ENCODE results near the gene SCNN1A. TPM values are rescaled to one million over a fixed set of nuclear protein-coding genes. Genes with fewer than 3 reads are reported as not detected.
A peak's percentile ranks its signal among the peaks of the same experiment; 100 is the strongest.

SCNN1A gene
- total and polyA plus RNA-seq, 7 experiments from 2014 or later, result 0.22 to 5.3 (median 1.6) TPM

DNA sequence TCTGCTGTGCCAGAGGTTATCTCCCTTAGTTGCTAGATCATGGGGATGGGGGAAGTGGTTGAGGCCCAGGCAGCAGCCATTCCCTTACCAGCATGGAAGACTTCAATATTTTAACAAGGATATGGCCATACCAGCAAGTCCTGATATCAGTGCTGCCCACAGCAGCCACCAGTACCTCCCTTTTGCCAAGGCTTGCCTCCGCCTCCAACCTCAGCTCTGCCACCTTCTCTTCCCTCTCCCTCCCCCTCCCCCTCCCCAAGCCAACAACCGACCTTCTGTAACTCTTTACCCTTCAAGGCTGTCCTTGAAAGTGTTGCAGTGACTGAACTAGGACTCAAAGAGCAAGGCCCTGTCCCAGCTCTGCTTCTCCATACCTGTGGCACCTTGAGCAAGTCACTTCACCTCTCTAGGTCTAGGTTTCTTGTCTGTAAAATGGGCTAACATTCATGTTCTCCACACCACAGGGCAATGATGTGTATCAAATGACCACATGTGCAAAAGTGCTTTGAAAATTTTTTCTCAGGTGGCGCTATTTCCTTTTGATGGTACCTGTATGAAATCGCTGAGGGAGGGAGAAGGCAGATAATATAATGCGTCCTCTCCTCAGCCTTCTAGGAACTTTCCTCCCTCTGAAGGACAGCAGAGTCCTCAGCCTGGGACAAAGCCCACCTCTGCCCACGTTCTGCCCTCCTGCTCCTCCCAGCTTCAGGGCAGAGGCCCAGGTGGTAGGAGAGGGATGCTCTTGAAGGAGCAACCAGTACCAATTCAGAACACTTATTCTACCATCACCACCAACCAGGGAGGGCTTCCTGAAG, 50.2 kb downstream of the SCNN1A start:
- Mint-ChIP-seq H3K4me1 (peaks cover 33 to 60% (median 40%) of the 10 kb centered on the region in 7 donors), H3K9me3 (no peaks in the 10 kb centered on the region), H3K27me3 (no peaks in the 10 kb centered on the region), H3K4me3 (peak overlapping the region in 5 of 10 donors; percentile 49 to 81 (median 67)), H3K27ac (peak overlapping the region; percentile 66 to 89 (median 87)), H3K36me3 (peaks cover 0 to 8% (median 3%) of the 10 kb centered on the region in 5 donors)
- Histone ChIP-seq H3K27me3 (ENCODE audit: control insufficient read depth in 2 of 2, insufficient read depth in 2 of 2, low read length in 2 of 2) (no peaks in the 10 kb centered on the region), H3K4me3 (ENCODE audit: low read length) (no peak overlapping the region), H3K4me1 (ENCODE audit: control insufficient read depth in 2 of 2, insufficient read depth in 2 of 2, low read length in 2 of 2) (peaks cover 21 to 33% of the 10 kb centered on the region in 2 donors), H3K9me3 (ENCODE audit: control insufficient read depth in 2 of 3, low read length in 3 of 3) (no peaks in the 10 kb centered on the region), H3K27ac (ENCODE audit: low read depth, low read length) (peak overlapping the region; percentile 49), H3K36me3 (ENCODE audit: control insufficient read depth in 2 of 3, insufficient read depth in 3 of 3, low read length in 3 of 3) (peaks cover 0 to 26% (median 10%) of the 10 kb centered on the region in 3 experiments)
- ATAC-seq (no peak), DNase-seq (no peak)
- CTCF ChIA-PET, result interaction anchor here (1.6 to 3.6 kb wide), 3 partner anchors 10 to 140 kb away, joined by 3 to 25 read pairs (median 10); no protein-coding TSS in a partner anchor
- POLR2A ChIA-PET, result interaction anchor here (0.9 to 3.0 kb wide), 4 partner anchors 11 to 210 kb away, joined by 3 to 26 read pairs (median 6); partner anchors contain the start of gene GAPDH
- intact Hi-C loops (cut with micrococcal nuclease), result loop anchor here in 1 of 2 donors (5.0 kb wide), 1 partner anchor 232 kb away; the partner anchor contains the start of gene IFFO1

- DNase-seq (no peak), ATAC-seq (no peak)
- Histone ChIP-seq H3K4me1 (ENCODE audit: control insufficient read depth in 2 of 2, insufficient read depth in 2 of 2, low read length in 2 of 2) (peaks cover 21 to 33% of the 10 kb centered on the region in 2 donors), H3K36me3 (ENCODE audit: control insufficient read depth in 2 of 3, insufficient read depth in 3 of 3, low read length in 3 of 3) (peaks cover 0 to 17% (median 10%) of the 10 kb centered on the region in 3 experiments), H3K4me3 (ENCODE audit: low read length) (no peak overlapping the region), H3K27ac (ENCODE audit: low read depth, low read length) (peak overlapping the region; percentile 49), H3K27me3 (ENCODE audit: control insufficient read depth in 2 of 2, insufficient read depth in 2 of 2, low read length in 2 of 2) (no peaks in the 10 kb centered on the region), H3K9me3 (ENCODE audit: control insufficient read depth in 2 of 3, low read length in 3 of 3) (no peaks in the 10 kb centered on the region)
- Mint-ChIP-seq H3K27me3 (peaks cover 0 to 5% (median 0%) of the 10 kb centered on the region in 5 donors), H3K4me3 (peak overlapping the region; percentile 73 to 90 (median 82)), H3K4me1 (peaks cover 33 to 69% (median 46%) of the 10 kb centered on the region in 7 donors), H3K9me3 (no peaks in the 10 kb centered on the region), H3K36me3 (peaks cover 0 to 6% (median 3%) of the 10 kb centered on the region in 5 donors), H3K27ac (peak overlapping the region; percentile 68 to 95 (median 89))
- intact Hi-C loops (cut with micrococcal nuclease), result loop anchor here (1.0 to 5.0 kb wide), 7 partner anchors 11 to 233 kb away; partner anchors contain the start of gene IFFO1 (in 1 of the 2)
- CTCF ChIA-PET, result interaction anchor here (0.6 to 2.0 kb wide), 7 partner anchors 8 to 100 kb away, joined by 3 to 31 read pairs (median 5); no protein-coding TSS in a partner anchor
- POLR2A ChIA-PET, result interaction anchor here (0.7 to 3.0 kb wide), 9 partner anchors 8 to 372 kb away, joined by 3 to 26 read pairs (median 4); partner anchors contain the start of genes SCNN1A and VAMP1
Measured at GRCh38 chr12:6323995-6324711, 51.2 kb downstream of the SCNN1A start.

- Histone ChIP-seq H3K4me3 (ENCODE audit: low read length) (peak overlapping the region; percentile 45), H3K27me3 (ENCODE audit: control insufficient read depth in 2 of 2, insufficient read depth in 2 of 2, low read length in 2 of 2) (no peaks in the 10 kb centered on the region)
- H3K27me3 Mint-ChIP-seq, result peaks cover 0 to 6% (median 0%) of the 10 kb centered on the region in 5 donors
Measured at GRCh38 chr12:6323340-6323994, 51.9 kb downstream of the SCNN1A start.

DNA sequence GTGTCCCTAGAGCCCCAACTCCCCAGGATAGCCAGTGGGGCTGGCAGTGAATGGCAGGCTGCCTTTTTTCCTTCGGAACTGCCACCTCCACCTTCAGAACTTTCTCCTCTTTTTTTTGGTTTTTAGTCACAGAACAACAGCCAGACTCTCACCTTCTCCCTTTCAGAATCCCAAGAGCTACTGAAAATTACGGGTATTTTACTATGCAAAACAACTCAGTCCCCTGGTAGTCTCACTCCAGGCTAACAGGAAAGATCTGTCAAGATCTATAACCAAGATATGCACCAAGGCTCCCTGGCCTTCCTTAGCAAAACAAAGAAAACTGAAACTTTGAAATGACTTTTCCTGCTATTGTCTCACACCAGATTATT, 52.4 kb downstream of the SCNN1A start:
- H3K9me3 ChIP-seq (ENCODE audit: control insufficient read depth in 2 of 3, low read length in 3 of 3), result no peaks in the 10 kb centered on the region
- H3K36me3 ChIP-seq (ENCODE audit: control insufficient read depth in 2 of 3, insufficient read depth in 3 of 3, low read length in 3 of 3), result peaks cover 0 to 5% (median 3%) of the 10 kb centered on the region in 3 experiments
- ATAC-seq (peak; percentile 5), DNase-seq (no peak)
- peak overlapping the region; percentile 68 to 95 (median 89) for H3K27ac Mint-ChIP-seq
- H3K4me1 ChIP-seq (ENCODE audit: control insufficient read depth in 2 of 2, insufficient read depth in 2 of 2, low read length in 2 of 2), result peaks cover 30 to 43% of the 10 kb centered on the region in 2 donors
- H3K9me3 Mint-ChIP-seq, result no peaks in the 10 kb centered on the region
- no peaks in the 10 kb centered on the region for H3K27me3 ChIP-seq (ENCODE audit: control insufficient read depth in 2 of 2, insufficient read depth in 2 of 2, low read length in 2 of 2)
- H3K36me3 Mint-ChIP-seq, result peaks cover 0 to 4% (median 0%) of the 10 kb centered on the region in 5 donors
- peak overlapping the region; percentile 45 for H3K4me3 ChIP-seq (ENCODE audit: low read length)
- ChIA-PET POLR2A (interaction anchor here (0.5 to 3.0 kb wide), 15 partner anchors 9 to 224 kb away, joined by 3 to 11 read pairs (median 4); partner anchors contain the start of genes SCNN1A and VAMP1), CTCF (interaction anchor here (0.6 to 2.0 kb wide), 15 partner anchors 9 to 342 kb away, joined by 3 to 31 read pairs (median 5); no protein-coding TSS in a partner anchor)
- peaks cover 0 to 6% (median 0%) of the 10 kb centered on the region in 5 donors for H3K27me3 Mint-ChIP-seq
- peak overlapping the region; percentile 35 for H3K27ac ChIP-seq (ENCODE audit: low read depth, low read length)
- H3K4me1 Mint-ChIP-seq, result peaks cover 42 to 79% (median 58%) of the 10 kb centered on the region in 7 donors
- intact Hi-C loops (cut with micrococcal nuclease), result loop anchor here (1.0 to 5.0 kb wide), 7 partner anchors 12 to 234 kb away; partner anchors contain the start of gene IFFO1 (in 1 of the 2)
- H3K4me3 Mint-ChIP-seq, result peak overlapping the region in 9 of 10 donors; percentile 14 to 90 (median 84)

More at GRCh38 chr12:6323340-6323994, 51.9 kb downstream of the SCNN1A start:
- DNase-seq (peak in 5 of 9 donors; percentile 49 to 59 (median 52)), ATAC-seq (peak; percentile 90)
- peak overlapping the region; percentile 68 to 95 (median 89) for H3K27ac Mint-ChIP-seq
- ChIA-PET POLR2A (interaction anchor here (0.5 to 3.0 kb wide), 14 partner anchors 9 to 372 kb away, joined by 3 to 11 read pairs (median 4); partner anchors contain the start of genes SCNN1A and VAMP1), CTCF (interaction anchor here (0.6 to 2.0 kb wide), 16 partner anchors 9 to 343 kb away, joined by 3 to 31 read pairs (median 5); no protein-coding TSS in a partner anchor)
- Histone ChIP-seq H3K4me1 (ENCODE audit: control insufficient read depth in 2 of 2, insufficient read depth in 2 of 2, low read length in 2 of 2) (peaks cover 27 to 38% of the 10 kb centered on the region in 2 donors), H3K36me3 (ENCODE audit: control insufficient read depth in 2 of 3, insufficient read depth in 3 of 3, low read length in 3 of 3) (peaks cover 0 to 10% (median 7%) of the 10 kb centered on the region in 3 experiments), H3K27ac (ENCODE audit: low read depth, low read length) (peak overlapping the region; percentile 35), H3K9me3 (ENCODE audit: control insufficient read depth in 2 of 3, low read length in 3 of 3) (no peaks in the 10 kb centered on the region)
- peaks cover 37 to 74% (median 53%) of the 10 kb centered on the region in 7 donors for H3K4me1 Mint-ChIP-seq
- H3K36me3 Mint-ChIP-seq, result peaks cover 0 to 4% (median 0%) of the 10 kb centered on the region in 5 donors
- H3K9me3 Mint-ChIP-seq, result no peaks in the 10 kb centered on the region
- intact Hi-C loops (cut with micrococcal nuclease), result loop anchor here (1.0 to 5.0 kb wide), 7 partner anchors 12 to 234 kb away; partner anchors contain the start of gene IFFO1 (in 1 of the 2)
- H3K4me3 Mint-ChIP-seq, result peak overlapping the region; percentile 63 to 90 (median 82)

- H3K9me3 ChIP-seq (ENCODE audit: control insufficient read depth in 2 of 3, low read length in 3 of 3), result no peaks in the 10 kb centered on the region
- no peaks in the 10 kb centered on the region for H3K9me3 Mint-ChIP-seq
- H3K36me3 Mint-ChIP-seq, result peaks cover 0 to 4% (median 0%) of the 10 kb centered on the region in 5 donors
- H3K27me3 ChIP-seq (ENCODE audit: control insufficient read depth in 2 of 2, insufficient read depth in 2 of 2, low read length in 2 of 2), result no peaks in the 10 kb centered on the region
- ATAC-seq (no peak), DNase-seq (no peak)
- H3K27ac ChIP-seq (ENCODE audit: low read depth, low read length), result no peak overlapping the region
- H3K4me3 ChIP-seq (ENCODE audit: low read length), result no peak overlapping the region
- peaks cover 31 to 49% of the 10 kb centered on the region in 2 donors for H3K4me1 ChIP-seq (ENCODE audit: control insufficient read depth in 2 of 2, insufficient read depth in 2 of 2, low read length in 2 of 2)
- CTCF ChIA-PET, result interaction anchor here (0.6 to 2.0 kb wide), 11 partner anchors 9 to 217 kb away, joined by 3 to 31 read pairs (median 5); no protein-coding TSS in a partner anchor
- POLR2A ChIA-PET, result interaction anchor here (0.7 to 3.0 kb wide), 8 partner anchors 10 to 225 kb away, joined by 3 to 11 read pairs (median 6); no protein-coding TSS in a partner anchor
- H3K4me1 Mint-ChIP-seq, result peaks cover 47 to 85% (median 63%) of the 10 kb centered on the region in 7 donors
- peak overlapping the region in 4 of 10 donors; percentile 7 to 81 (median 12) for H3K4me3 Mint-ChIP-seq
- peak overlapping the region in 7 of 9 donors; percentile 58 to 91 (median 85) for H3K27ac Mint-ChIP-seq
- H3K36me3 ChIP-seq (ENCODE audit: control insufficient read depth in 2 of 3, insufficient read depth in 3 of 3, low read length in 3 of 3), result no peaks in the 10 kb centered on the region
- intact Hi-C loops (cut with micrococcal nuclease), result loop anchor here in 1 of 2 donors (5.0 kb wide), 1 partner anchor 235 kb away; the partner anchor contains the start of gene IFFO1
- H3K27me3 Mint-ChIP-seq, result peaks cover 0 to 6% (median 0%) of the 10 kb centered on the region in 5 donors
Measured at GRCh38 chr12:6322352-6322751, 53.0 kb downstream of the SCNN1A start.

Measured in naive thymus-derived CD4-positive, alpha-beta T cell (primary cell).